HEK293 (cell line): ENCODE results near the gene EPHA6.

ENCODE experiments used
- CTCF ChIA-PET: fragments of 350-600 bp; formaldehyde crosslinking; extraction: SDS; loops from one replicate; lab custom pipeline; 2021; ENCODE audit warnings: antibody characterized with exemption; lab: Yijun Ruan, JAX
- POLR2A ChIA-PET: fragments of 300-600 bp; formaldehyde crosslinking; extraction: SDS; loops from one replicate; lab custom pipeline; 2020; ENCODE audit warnings: antibody characterized with exemption, inconsistent platforms; lab: Yijun Ruan, JAX
- H3K27ac ChIP-seq: fragments of 200-500 bp; sonication (Bioruptor generic); 2 replicates; pipeline ENCODE4 v1.5.1; 2014; ENCODE audit warnings: low read depth, low read length, control low read depth, inconsistent platforms; ENCODE audit errors: extremely low read depth
- H3K36me3 ChIP-seq, 2 experiments: fragments of 200-500 bp in 1 of 2; sonication (Bioruptor generic) in 1 of 2; 1 replicate in 1 of 2; 2 replicates in 1 of 2; pipeline ENCODE4 v1.5.1; 2014 to 2017; ENCODE audit warnings: inconsistent platforms in 2 of 2, low read length in 2 of 2; ENCODE audit not compliant: control insufficient read depth in 2 of 2, insufficient read depth in 1 of 2
- H3K4me1 ChIP-seq: fragments of 200-500 bp; sonication (Bioruptor generic); 2 replicates; pipeline ENCODE4 v1.5.1; 2014; ENCODE audit warnings: mild to moderate bottlenecking, low read length, inconsistent platforms; ENCODE audit not compliant: control insufficient read depth, insufficient read depth
- H3K4me3 ChIP-seq: 2 replicates; pipeline ENCODE4 v1.5.1; 2011; ENCODE audit warnings: low read depth, mild to moderate bottlenecking, control low read depth, low read length, moderate library complexity
- H3K9me3 ChIP-seq: fragments of 200-500 bp; sonication (Bioruptor generic); 2 replicates; pipeline ENCODE4 v1.5.1; 2014; ENCODE audit warnings: low read depth, low read length, inconsistent platforms; ENCODE audit not compliant: control insufficient read depth, insufficient read depth
- ATF2 ChIP-seq: fragments of 450-650 bp; formaldehyde crosslinking; IDR thresholded peaks from 2 replicates; pipeline ENCODE4 v1.5.1; 2016; ENCODE audit warnings: missing biosample characterization, missing genetic modification characterization, low read depth
- BCL11B ChIP-seq: fragments of 450-650 bp; formaldehyde crosslinking; IDR thresholded peaks from 2 replicates; pipeline ENCODE4 v1.5.1; 2016; ENCODE audit warnings: low read depth, missing biosample characterization, missing genetic modification characterization
- ELK4 ChIP-seq: IDR thresholded peaks from 2 replicates; pipeline ENCODE4 v1.6.1; 2011; ENCODE audit warnings: mild to moderate bottlenecking, low read depth, low read length, borderline replicate concordance
- FEZF1 ChIP-seq: fragments of 450-650 bp; formaldehyde crosslinking; IDR thresholded peaks from 2 replicates; pipeline ENCODE4 v1.5.1; 2016; ENCODE audit warnings: missing biosample characterization, missing genetic modification characterization
- INSM2 ChIP-seq: fragments of 450-650 bp; formaldehyde crosslinking; IDR thresholded peaks from 2 replicates; pipeline ENCODE4 v1.5.1; 2016; ENCODE audit warnings: missing biosample characterization, missing genetic modification characterization
- PATZ1 ChIP-seq: fragments of 450-650 bp; formaldehyde crosslinking; IDR thresholded peaks from 2 replicates; pipeline ENCODE4 v1.5.1; 2016; ENCODE audit warnings: missing biosample characterization, missing genetic modification characterization
- RBAK ChIP-seq: fragments of 450-650 bp; formaldehyde crosslinking; IDR thresholded peaks from 2 replicates; pipeline ENCODE4 v1.5.1; 2016; ENCODE audit warnings: missing biosample characterization, missing genetic modification characterization
- REPIN1 ChIP-seq: fragments of 450-650 bp; formaldehyde crosslinking; IDR thresholded peaks from 2 replicates; pipeline ENCODE4 v1.5.1; 2017; ENCODE audit warnings: missing biosample characterization, missing genetic modification characterization, low read depth
- TCF7L2 ChIP-seq: IDR thresholded peaks from 2 replicates; pipeline ENCODE4 v1.6.1; 2011; ENCODE audit warnings: low read depth, mild to moderate bottlenecking, inconsistent platforms, low read length, moderate library complexity, borderline replicate concordance
- ZBTB6 ChIP-seq: fragments of 450-650 bp; formaldehyde crosslinking; IDR thresholded peaks from 2 replicates; pipeline ENCODE4 v1.5.1; 2017; ENCODE audit warnings: missing biosample characterization, missing genetic modification characterization
- ZIC2 ChIP-seq: fragments of 450-650 bp; formaldehyde crosslinking; IDR thresholded peaks from 2 replicates; pipeline ENCODE4 v1.5.1; 2016; ENCODE audit warnings: missing biosample characterization, missing genetic modification characterization
- ZNF121 ChIP-seq: fragments of 450-650 bp; formaldehyde crosslinking; IDR thresholded peaks from 2 replicates; pipeline ENCODE4 v1.5.1; 2016; ENCODE audit warnings: missing biosample characterization, missing genetic modification characterization
- ZNF174 ChIP-seq: fragments of 450-650 bp; formaldehyde crosslinking; IDR thresholded peaks from 2 replicates; pipeline ENCODE4 v1.5.0; 2017; ENCODE audit warnings: missing biosample characterization, mild to moderate bottlenecking, missing genetic modification characterization
- ZNF214 ChIP-seq: fragments of 450-650 bp; formaldehyde crosslinking; IDR thresholded peaks from 2 replicates; pipeline ENCODE4 v1.5.1; 2017; ENCODE audit warnings: missing biosample characterization, mild to moderate bottlenecking, missing genetic modification characterization, borderline replicate concordance
- ZNF341 ChIP-seq: fragments of 450-650 bp; formaldehyde crosslinking; IDR thresholded peaks from 2 replicates; pipeline ENCODE4; 2016; ENCODE audit warnings: low read depth, missing biosample characterization, missing genetic modification characterization
- ZNF624 ChIP-seq: fragments of 450-650 bp; formaldehyde crosslinking; IDR thresholded peaks from 2 replicates; pipeline ENCODE4 v1.5.1; 2017; ENCODE audit warnings: missing biosample characterization, missing genetic modification characterization
- ZNF664 ChIP-seq: fragments of 450-650 bp; formaldehyde crosslinking; IDR thresholded peaks from 2 replicates; pipeline ENCODE4 v1.5.1; 2016; ENCODE audit warnings: missing biosample characterization, missing genetic modification characterization
- ZNF768 ChIP-seq: fragments of 450-650 bp; formaldehyde crosslinking; IDR thresholded peaks from 2 replicates; pipeline ENCODE4 v1.5.1; 2018; ENCODE audit warnings: missing biosample characterization, mild to moderate bottlenecking, missing genetic modification characterization
- ZSCAN5A ChIP-seq: fragments of 450-650 bp; formaldehyde crosslinking; IDR thresholded peaks from 2 replicates; pipeline ENCODE4 v1.5.1; 2016; ENCODE audit warnings: missing biosample characterization, missing genetic modification characterization

EPHA6 gene

GRCh38 chr3:97074546-97074945, 260.2 kb downstream of the EPHA6 start (continued):
- no peak for TF ChIP-seq INSM2 (tag by site-specific recombination)
- TF ChIP-seq TCF7L2, result no peak
- no peak for TF ChIP-seq ZSCAN5A (tag by site-specific recombination)
- TF ChIP-seq ZNF624 (tag by site-specific recombination), result no peak

- Histone ChIP-seq H3K36me3 (no peaks in the 10 kb centered on the region), H3K27ac (no peak overlapping the region), H3K9me3 (no peaks in the 10 kb centered on the region), H3K4me3 (no peak overlapping the region), H3K4me1 (no peaks in the 10 kb centered on the region)
- ChIA-PET POLR2A (no interaction called here), CTCF (no interaction called here)
- no peak for TF ChIP-seq RBAK (tag by site-specific recombination)
- TF ChIP-seq ZNF768 (tag by site-specific recombination), result no peak
- no peak for TF ChIP-seq FEZF1 (tag by site-specific recombination)
- TF ChIP-seq ZNF121 (tag by site-specific recombination), result no peak
- no peak for TF ChIP-seq PATZ1 (tag by site-specific recombination)
- no peak for TF ChIP-seq ZNF341 (tag by site-specific recombination)
- TF ChIP-seq ZBTB6 (tag by site-specific recombination), result no peak
- TF ChIP-seq ZNF664 (tag by site-specific recombination), result no peak
- TF ChIP-seq ZNF174 (tag by site-specific recombination), result no peak
These were observed 262.3 kb downstream of the EPHA6 start for GRCh38 chr3:97076673-97077072.

- no peaks in the 10 kb centered on the region for H3K9me3 ChIP-seq
- H3K4me3 ChIP-seq, result no peak overlapping the region
- POLR2A ChIA-PET, result no interaction called here
- H3K27ac ChIP-seq, result no peak overlapping the region
- no peaks in the 10 kb centered on the region for H3K36me3 ChIP-seq
- H3K4me1 ChIP-seq, result no peaks in the 10 kb centered on the region
- CTCF ChIA-PET, result interaction anchor here (0.7 kb wide), 2 partner anchors 107 to 201 kb away, joined by 3 to 5 read pairs; no protein-coding TSS in a partner anchor
- TF ChIP-seq REPIN1 (no peak), ZNF624 (tag by site-specific recombination) (no peak)
These were observed 275.2 kb downstream of the EPHA6 start for GRCh38 chr3:97089621-97090020.

GRCh38 chr3:97102641-97103040, 288.2 kb downstream of the EPHA6 start:
- Histone ChIP-seq H3K4me3 (no peak overlapping the region), H3K9me3 (no peaks in the 10 kb centered on the region), H3K27ac (no peak overlapping the region), H3K36me3 (no peaks in the 10 kb centered on the region), H3K4me1 (no peaks in the 10 kb centered on the region)
- POLR2A ChIA-PET, result no interaction called here
- CTCF ChIA-PET, result no interaction called here
- TF ChIP-seq BCL11B (tag by site-specific recombination) (no peak), ATF2 (tag by site-specific recombination) (no peak), ZNF214 (no peak), ELK4 (no peak), ZIC2 (tag by site-specific recombination) (no peak)
